ENCODE measurements around the gene ZNF454.

The ZNF454 gene

GRCh38 chr5:178993955-178994579 lies 53.1 kb downstream of the ZNF454 start:
- DNase-seq, result no peak

DNA sequence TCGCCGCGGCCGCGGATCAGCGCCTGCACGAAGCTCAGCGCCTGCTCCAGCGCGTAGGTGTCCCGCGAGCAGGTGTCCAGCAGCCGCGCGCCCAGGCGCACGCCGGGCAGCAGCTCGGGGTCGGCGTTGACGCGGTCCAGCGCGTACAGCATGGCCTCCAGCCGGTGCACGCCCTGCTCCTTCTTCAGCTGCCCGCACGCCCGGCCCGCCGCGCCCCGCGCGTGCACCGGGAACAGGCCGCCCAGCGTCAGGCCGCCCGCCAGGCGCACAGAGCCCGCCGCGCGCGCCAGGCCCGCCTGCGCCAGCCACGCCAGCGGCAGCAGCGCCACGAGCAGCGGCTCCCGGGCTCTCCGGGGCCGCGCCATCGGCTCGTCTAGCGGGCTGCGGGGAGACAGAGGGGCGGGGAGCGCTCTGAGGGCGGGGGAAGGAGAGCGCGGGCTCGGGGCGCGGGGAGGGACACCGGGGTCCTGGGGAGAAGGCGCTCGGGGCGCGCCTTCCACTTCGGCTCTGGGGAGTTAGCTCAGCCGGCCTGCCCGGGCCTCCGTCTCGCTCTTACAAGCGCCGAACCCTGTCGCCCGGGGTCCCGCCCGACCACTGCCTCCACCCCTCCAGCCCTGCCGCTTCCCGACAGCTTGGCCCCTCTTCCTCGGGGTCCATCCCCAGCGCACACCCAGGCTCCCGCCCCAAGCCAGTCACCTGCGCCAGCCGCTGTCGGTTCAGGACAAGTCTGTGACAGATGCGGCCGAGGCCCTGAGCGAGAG lies 53.8 kb downstream of the ZNF454 start, which contains the start of gene GRM6:
GRM6 (minus strand) TSS at position 741 of the 761 bp plus-strand sequence; CDS start at position 365, 376 bp downstream.
- DNase-seq, result no peak

DNA sequence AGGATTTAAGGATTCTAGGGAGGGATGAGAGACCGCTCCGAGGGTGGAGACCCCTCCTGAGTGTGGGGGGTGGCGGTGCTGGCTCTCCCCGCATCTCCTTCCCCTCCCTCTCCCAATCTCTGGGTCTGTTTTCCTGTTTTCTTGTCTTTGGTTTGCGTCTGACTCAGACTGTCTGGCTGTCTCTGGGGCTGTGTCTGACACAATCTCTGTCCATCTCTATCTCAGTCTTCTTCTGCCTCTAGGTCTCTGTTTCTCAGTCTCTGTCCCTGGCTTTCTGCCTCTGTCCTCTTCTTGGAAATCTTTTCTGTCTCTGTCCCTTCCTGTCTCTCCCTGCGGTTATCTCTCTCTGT lies 54.3 kb downstream of the ZNF454 start:
- DNase-seq, result no peak

GRCh38 chr5:178996156-178996555 lies 55.2 kb downstream of the ZNF454 start:
- DNase-seq, result no peak

DNA sequence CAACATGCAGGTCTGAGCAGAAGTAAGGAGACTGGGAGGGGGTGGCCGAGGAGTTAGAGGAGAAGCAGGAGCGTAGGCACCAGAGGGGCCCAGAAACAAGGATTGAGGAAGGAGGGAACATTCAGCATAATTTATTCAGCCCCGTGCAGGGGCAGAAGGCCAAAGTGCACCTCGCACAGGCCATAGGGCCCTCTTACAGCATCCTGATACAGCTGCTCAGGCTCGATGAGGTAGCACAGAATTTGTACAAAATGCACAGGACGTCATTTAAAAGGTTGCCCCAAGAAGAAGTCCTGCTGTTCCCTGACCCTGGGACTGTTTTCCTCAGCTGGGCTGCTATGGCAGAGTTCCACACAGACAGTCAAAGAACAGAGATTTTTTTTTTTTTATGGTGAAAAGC lies 56.2 kb downstream of the ZNF454 start:
- no peak for DNase-seq

DNA sequence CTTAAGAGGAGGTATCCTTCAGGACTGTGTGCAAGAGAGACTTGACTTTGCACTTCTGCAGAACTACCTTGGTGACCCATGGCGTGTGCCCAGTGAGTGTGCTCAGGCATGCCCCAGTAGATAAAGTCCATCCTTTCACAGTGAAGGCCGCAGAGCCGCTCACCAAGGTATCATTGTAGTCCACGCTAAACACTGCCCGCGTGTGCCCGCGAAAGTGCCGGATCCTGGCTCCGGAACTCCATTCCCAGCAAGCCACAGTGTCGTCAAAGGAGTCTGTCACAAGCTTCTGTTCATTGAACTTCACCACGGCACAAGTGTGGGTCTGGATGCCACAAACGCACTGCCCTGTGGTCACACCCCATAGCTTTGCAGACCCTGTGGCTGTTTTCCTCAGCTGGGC lies 57.4 kb downstream of the ZNF454 start:
- no peak for DNase-seq

DNA sequence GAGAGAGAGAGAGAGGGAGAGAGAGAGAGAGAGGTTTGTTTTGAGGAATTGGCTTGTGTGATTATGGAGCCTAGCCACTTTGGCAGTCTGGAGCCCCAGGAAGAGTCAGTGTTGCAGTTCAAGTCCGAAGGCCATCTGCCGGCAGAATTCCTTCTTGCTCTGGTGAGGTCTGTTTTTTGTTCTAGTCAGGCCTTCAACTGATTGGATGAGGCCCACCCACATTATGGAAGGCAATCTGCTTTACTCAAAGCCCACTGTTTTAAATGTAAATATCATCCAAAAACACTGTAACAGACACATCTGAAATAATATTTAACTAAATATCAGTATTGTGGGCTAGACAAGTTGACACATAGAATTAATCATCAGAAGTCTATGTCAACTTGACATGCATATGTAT lies 65.6 kb downstream of the ZNF454 start:
- no peak for DNase-seq

DNA sequence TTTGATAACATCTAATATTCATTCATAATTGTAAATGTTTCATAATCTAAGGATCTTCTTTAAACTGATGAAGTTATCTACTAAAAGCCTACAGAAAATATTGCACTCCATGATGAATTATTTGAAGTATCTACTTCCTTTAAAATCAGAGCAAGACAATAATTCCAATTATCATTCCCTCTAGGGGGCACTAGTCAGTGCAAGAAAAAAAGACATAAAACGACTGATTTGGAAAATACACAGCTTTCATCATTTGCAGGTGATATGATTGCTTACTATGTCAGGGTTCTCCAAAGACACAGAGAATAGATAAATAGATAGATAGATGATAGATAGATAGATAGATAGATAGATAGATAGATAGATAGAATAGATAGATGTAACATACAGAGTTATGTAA lies 67.7 kb downstream of the ZNF454 start:
- no peak for DNase-seq

Measured in hematopoietic multipotent progenitor cell treated with erythropoietin and hydrocortisone succinate and interleukin-3 and kit ligand, for 6 days (in vitro differentiated cells).